Retinal pigment epithelial cell (primary cell): ENCODE data around the gene MEA1.

Source experiments
- DNase-seq: peaks from one replicate; pipeline ENCODE4 v3.0.0-alpha.2; 2010; ENCODE audit warnings: low read depth
- H3K4me3 ChIP-seq: 2 replicates; pipeline ENCODE4 v1.5.1; 2011; ENCODE audit warnings: mild to moderate bottlenecking, low read length, control low read depth, moderate library complexity
- CTCF ChIP-seq: conservative IDR thresholded peaks from 2 replicates; pipeline ENCODE4 v1.5.1; 2011; ENCODE audit warnings: low read depth, low read length, control low read depth, inconsistent platforms

Gene MEA1

GRCh38 chr6:43037706-43038105 lies 24.0 kb upstream of the MEA1 start:
- no peak overlapping the region for H3K4me3 ChIP-seq
- TF ChIP-seq CTCF, result no peak
- no peak for DNase-seq

GRCh38 chr6:43037197-43037596 lies 23.5 kb upstream of the MEA1 start:
- TF ChIP-seq CTCF, result no peak
- H3K4me3 ChIP-seq, result no peak overlapping the region
- no peak for DNase-seq

GRCh38 chr6:43036712-43037111 lies 23.0 kb upstream of the MEA1 start:
- TF ChIP-seq CTCF, result no peak
- DNase-seq, result no peak
- H3K4me3 ChIP-seq, result no peak overlapping the region

DNA sequence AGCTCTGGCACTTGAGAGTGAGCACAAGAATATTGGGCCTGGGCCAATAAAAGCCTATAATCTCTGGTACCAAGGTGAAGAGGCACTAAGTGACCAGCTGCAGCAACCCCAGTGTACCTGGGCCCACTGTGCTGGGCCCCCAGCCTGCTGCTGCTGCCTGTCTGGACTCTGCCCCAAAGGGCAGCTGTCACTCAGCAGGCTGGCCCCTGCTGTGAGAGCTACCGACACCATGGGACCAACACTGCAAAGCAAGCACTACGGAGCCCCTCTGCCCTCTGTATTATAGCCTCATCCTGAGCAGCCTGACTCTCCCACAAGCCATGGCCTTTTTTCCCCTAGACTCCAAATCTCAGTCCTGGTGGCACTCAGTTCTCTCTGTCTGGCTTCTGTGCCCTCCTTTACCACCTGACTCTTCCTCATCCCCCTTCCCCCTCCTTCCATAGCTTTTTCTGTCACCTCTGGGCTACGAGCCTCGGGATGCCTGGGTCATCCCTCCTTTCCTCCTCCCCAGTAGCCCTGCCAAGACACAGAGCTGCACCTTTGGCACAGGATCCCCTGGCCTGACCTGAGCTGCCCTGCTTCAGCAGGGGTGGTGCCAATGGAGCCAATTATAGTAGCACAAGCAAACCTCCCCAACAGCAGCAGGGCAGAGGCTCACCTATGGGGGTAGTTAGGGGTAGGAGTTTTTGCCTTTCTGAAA lies 21.9 kb upstream of the MEA1 start:
- no peak for DNase-seq
- TF ChIP-seq CTCF, result no peak
- no peak overlapping the region for H3K4me3 ChIP-seq

- H3K4me3 ChIP-seq, result no peak overlapping the region
- DNase-seq, result no peak
- no peak for TF ChIP-seq CTCF
These were observed 20.4 kb upstream of the MEA1 start for GRCh38 chr6:43034190-43034525.

DNA sequence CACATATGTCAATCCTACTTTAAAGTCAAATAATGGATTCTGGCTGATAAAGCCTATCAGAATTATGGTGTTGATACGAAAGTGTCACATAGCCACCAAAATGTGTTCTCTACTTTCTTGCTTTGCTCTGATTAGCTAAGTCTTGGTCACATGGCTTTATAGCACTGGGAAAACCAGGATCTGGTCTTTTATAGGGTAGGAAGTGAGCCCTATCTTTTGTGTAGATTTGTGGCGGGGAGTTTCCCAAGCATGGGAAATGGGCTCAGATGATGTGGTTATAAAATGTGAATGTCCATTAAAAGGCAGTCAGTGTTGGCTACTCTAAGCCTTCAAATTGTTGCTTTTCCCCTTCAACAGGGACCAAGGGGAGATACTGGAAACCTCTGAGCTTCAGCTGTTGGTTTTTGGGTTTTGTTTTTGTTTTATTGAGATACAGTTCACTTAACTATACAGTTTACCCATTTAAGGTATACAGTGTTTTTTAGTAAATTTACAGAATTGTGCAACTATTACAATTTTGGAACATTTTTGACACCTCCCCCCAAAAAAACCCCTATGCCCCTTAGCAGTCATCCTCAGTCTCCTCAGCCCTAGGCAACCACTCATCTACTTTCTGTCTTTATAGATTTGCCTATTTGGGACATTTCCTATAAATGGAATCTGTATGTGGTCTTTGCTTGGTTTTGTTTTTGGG lies 19.9 kb upstream of the MEA1 start:
- no peak for TF ChIP-seq CTCF
- DNase-seq, result no peak
- no peak overlapping the region for H3K4me3 ChIP-seq

- no peak for TF ChIP-seq CTCF
These were observed 18.6 kb upstream of the MEA1 start for GRCh38 chr6:43032326-43032725.

More at GRCh38 chr6:43032326-43032725, 18.6 kb upstream of the MEA1 start:
- H3K4me3 ChIP-seq, result no peak overlapping the region
- DNase-seq, result no peak
